IMR-90 (cell line): Measurements from ENCODE around the gene ESR1.

Experiments used
- BHLHE40 ChIP-seq: fragments of 150-350 bp; IDR thresholded peaks from 2 replicates; pipeline ENCODE4 v1.6.1; 2016; ENCODE audit warnings: mild to moderate bottlenecking, low read depth, low read length
- CTCF ChIP-seq: conservative IDR thresholded peaks from 2 replicates; pipeline ENCODE4 v1.5.1; 2012; ENCODE audit warnings: mild to moderate bottlenecking, low read depth, low read length, improper control_type of control experiment
- MXI1 ChIP-seq: IDR thresholded peaks from 2 replicates; pipeline ENCODE4 v1.6.1; 2012; ENCODE audit warnings: low read depth, mild to moderate bottlenecking, low read length, moderate library complexity, borderline replicate concordance
- NFE2L2 ChIP-seq: fragments of 150-350 bp; IDR thresholded peaks from 2 replicates; pipeline ENCODE4 v1.6.1; 2016; ENCODE audit warnings: low read depth, mild to moderate bottlenecking, low read length
- POLR2A ChIP-seq: IDR thresholded peaks from 2 replicates; pipeline ENCODE4 v1.6.1; 2012; ENCODE audit warnings: mild to moderate bottlenecking, low read depth, low read length
- RAD21 ChIP-seq: IDR thresholded peaks from 2 replicates; pipeline ENCODE4 v1.6.1; 2012; ENCODE audit warnings: low read length, improper control_type of control experiment
- RFX5 ChIP-seq: IDR thresholded peaks from 2 replicates; pipeline ENCODE4 v1.8.0; 2012; ENCODE audit warnings: low read depth, mild to moderate bottlenecking, low read length, moderate library complexity
- SMC3 ChIP-seq: fragments of 150-350 bp; IDR thresholded peaks from 2 replicates; pipeline ENCODE4 v1.6.1; 2016; ENCODE audit warnings: low read depth, mild to moderate bottlenecking, antibody characterized with exemption, low read length, moderate library complexity
- TF ChIP-seq, protein P1 (sequence below): fragments of 150-350 bp; IDR thresholded peaks from 2 replicates; pipeline ENCODE4 v1.6.1; 2017; ENCODE audit warnings: mild to moderate bottlenecking, antibody characterized with exemption, low read length, low read depth

DNA sequence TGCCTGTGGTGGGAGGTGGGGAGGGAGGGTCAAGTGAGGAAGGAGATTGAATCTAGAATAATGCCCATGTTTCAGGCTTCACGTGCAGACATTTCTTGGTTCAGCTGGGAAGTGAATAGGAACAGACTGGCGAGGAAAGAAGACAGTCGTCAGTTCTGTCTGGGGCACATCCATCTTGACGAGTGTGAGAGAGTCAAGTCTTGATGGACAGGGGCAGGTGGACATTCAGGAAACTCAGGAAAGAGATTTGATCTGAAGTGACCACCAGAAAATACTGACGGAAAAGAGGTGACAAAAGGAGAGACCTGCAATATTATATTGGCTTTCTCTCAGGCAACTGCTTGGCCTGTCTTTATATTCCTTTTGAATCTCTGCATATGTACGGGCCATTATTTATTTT is 68.6 kb downstream of the ESR1 start:
- no peak for TF ChIP-seq CTCF
- TF ChIP-seq POLR2A, result no peak
- no peak for TF ChIP-seq SMC3
- no peak for TF ChIP-seq NFE2L2
- TF ChIP-seq, protein P1, sequence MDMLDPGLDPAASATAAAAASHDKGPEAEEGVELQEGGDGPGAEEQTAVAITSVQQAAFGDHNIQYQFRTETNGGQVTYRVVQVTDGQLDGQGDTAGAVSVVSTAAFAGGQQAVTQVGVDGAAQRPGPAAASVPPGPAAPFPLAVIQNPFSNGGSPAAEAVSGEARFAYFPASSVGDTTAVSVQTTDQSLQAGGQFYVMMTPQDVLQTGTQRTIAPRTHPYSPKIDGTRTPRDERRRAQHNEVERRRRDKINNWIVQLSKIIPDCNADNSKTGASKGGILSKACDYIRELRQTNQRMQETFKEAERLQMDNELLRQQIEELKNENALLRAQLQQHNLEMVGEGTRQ, result no peak
- TF ChIP-seq RAD21, result no peak
- TF ChIP-seq MXI1, result no peak
- no peak for TF ChIP-seq RFX5
- TF ChIP-seq BHLHE40, result no peak
